NCI-H446 treated with DMSO at 0.1 percent for 48 hours (cell line): Measurements from ENCODE around the gene GSTO2.

ENCODE experiments used
- DNase-seq: peaks from one replicate; lab custom pipeline; 2025; lab: John Stamatoyannopoulos, UW

Gene GSTO2

GRCh38 chr10:104308439-104308903 lies 39.5 kb downstream of the GSTO2 start:
- DNase-seq, result no peak

GRCh38 chr10:104309980-104310978 lies 41.3 kb downstream of the GSTO2 start:
- DNase-seq, result no peak

- no peak for DNase-seq
Observed at GRCh38 chr10:104311184-104311720, 42.3 kb downstream of the GSTO2 start.

- DNase-seq, result no peak
Observed at GRCh38 chr10:104314591-104315485, 45.9 kb downstream of the GSTO2 start.

GRCh38 chr10:104315486-104315921 lies 46.5 kb downstream of the GSTO2 start:
- no peak for DNase-seq

- no peak for DNase-seq
Observed at GRCh38 chr10:104316321-104317099, 47.5 kb downstream of the GSTO2 start.

- no peak for DNase-seq
Observed at GRCh38 chr10:104317269-104317710, 48.3 kb downstream of the GSTO2 start.

GRCh38 chr10:104317726-104318299 lies 48.8 kb downstream of the GSTO2 start:
- DNase-seq, result no peak

GRCh38 chr10:104318326-104318725 lies 49.3 kb downstream of the GSTO2 start:
- DNase-seq, result no peak

- DNase-seq, result no peak
Observed at GRCh38 chr10:104318810-104319741, 50.1 kb downstream of the GSTO2 start.

GRCh38 chr10:104321226-104321625 lies 52.2 kb downstream of the GSTO2 start:
- no peak for DNase-seq

GRCh38 chr10:104321725-104322415 lies 52.9 kb downstream of the GSTO2 start:
- DNase-seq, result no peak

- no peak for DNase-seq
Observed at GRCh38 chr10:104322416-104322782, 53.4 kb downstream of the GSTO2 start.

- DNase-seq, result no peak
Observed at GRCh38 chr10:104323085-104323484, 54.1 kb downstream of the GSTO2 start.

- no peak for DNase-seq
Observed at GRCh38 chr10:104323760-104324201, 54.8 kb downstream of the GSTO2 start.

- DNase-seq, result no peak
Observed at GRCh38 chr10:104324221-104324686, 55.3 kb downstream of the GSTO2 start.

- DNase-seq, result no peak
Observed at GRCh38 chr10:104324931-104325330, 55.9 kb downstream of the GSTO2 start.

- DNase-seq, result no peak
Observed at GRCh38 chr10:104325436-104326435, 56.8 kb downstream of the GSTO2 start.
